Breast epithelium (tissue), 3 donors: ENCODE data around the gene NSF.

Experiments used
- POLR2A ChIP-seq: fragments of 450-650 bp; IDR thresholded peaks from one replicate; pipeline ENCODE4 v1.6.1; 2016; ENCODE audit warnings: antibody characterized with exemption, mild to moderate bottlenecking, moderate library complexity
- POLR2AphosphoS5 ChIP-seq, 3 donors: sonication (generic); formaldehyde crosslinking; IDR thresholded peaks; one replicate each; pipeline ENCODE4 v1.6.1; 2017; ENCODE audit warnings: antibody characterized with exemption in 3 of 3
- TF ChIP-seq, protein P1 (sequence below), 3 donors: fragments of 450-650 bp; IDR thresholded peaks; one replicate each; pipeline ENCODE4 v1.5.1; 2016 to 2017; ENCODE audit warnings: antibody characterized with exemption in 3 of 3, mild to moderate bottlenecking in 3 of 3, moderate library complexity in 3 of 3

DNA sequence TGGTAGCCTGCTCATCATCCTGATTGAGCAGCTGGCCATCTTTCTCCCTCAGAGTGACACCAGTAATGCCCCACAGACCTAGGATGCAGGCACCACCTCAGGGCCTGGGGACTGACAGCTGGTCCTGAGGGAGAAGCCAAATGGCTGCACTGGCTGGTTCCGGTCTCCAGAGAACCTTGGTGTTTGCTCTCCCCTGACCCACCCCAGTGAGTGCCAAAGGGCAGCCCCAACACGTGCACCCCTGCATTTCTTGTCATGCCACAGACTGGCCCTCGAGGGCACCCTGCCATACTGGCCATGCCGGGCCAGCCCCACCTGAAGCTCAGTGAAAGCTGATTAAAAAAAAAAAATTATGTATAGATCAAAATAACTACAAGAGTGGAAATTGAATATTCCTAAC is 127.5 kb downstream of the NSF start:
- TF ChIP-seq, protein P1, sequence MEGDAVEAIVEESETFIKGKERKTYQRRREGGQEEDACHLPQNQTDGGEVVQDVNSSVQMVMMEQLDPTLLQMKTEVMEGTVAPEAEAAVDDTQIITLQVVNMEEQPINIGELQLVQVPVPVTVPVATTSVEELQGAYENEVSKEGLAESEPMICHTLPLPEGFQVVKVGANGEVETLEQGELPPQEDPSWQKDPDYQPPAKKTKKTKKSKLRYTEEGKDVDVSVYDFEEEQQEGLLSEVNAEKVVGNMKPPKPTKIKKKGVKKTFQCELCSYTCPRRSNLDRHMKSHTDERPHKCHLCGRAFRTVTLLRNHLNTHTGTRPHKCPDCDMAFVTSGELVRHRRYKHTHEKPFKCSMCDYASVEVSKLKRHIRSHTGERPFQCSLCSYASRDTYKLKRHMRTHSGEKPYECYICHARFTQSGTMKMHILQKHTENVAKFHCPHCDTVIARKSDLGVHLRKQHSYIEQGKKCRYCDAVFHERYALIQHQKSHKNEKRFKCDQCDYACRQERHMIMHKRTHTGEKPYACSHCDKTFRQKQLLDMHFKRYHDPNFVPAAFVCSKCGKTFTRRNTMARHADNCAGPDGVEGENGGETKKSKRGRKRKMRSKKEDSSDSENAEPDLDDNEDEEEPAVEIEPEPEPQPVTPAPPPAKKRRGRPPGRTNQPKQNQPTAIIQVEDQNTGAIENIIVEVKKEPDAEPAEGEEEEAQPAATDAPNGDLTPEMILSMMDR (IDR thresholded peaks at IDR 0.05), result no peak
- TF ChIP-seq POLR2AphosphoS5 (IDR thresholded peaks at IDR 0.05) (no peak), POLR2A (no peak)
